H1 (cell line): Measurements from ENCODE around the gene BBS2. TPM values are rescaled to one million over a fixed set of nuclear protein-coding genes. Genes with fewer than 3 reads are reported as not detected.

Experiments
- CTCF ChIA-PET: fragments of 300-600 bp; sonication (Branson Sonifier 250); formaldehyde crosslinking; loops from one replicate; lab custom pipeline; 2021; ENCODE audit not compliant: partially characterized antibody; lab: Charles Lee
- POLR2A ChIA-PET: fragments of 300-600 bp; sonication (Branson Sonifier 250); formaldehyde crosslinking; loops from one replicate; lab custom pipeline; 2021; ENCODE audit warnings: inconsistent platforms; ENCODE audit not compliant: partially characterized antibody; lab: Charles Lee
- DNase-seq, 2 experiments: peaks; one replicate each; pipeline versions ENCODE4 v3.0.0 to v3.0.0-alpha.2; 2010 to 2022; ENCODE audit warnings: low spot score in 2 of 2, low read depth in 1 of 2, mixed read lengths in 1 of 2
- FAIRE-seq: peaks from 2 replicates; lab custom pipeline; 2011; peaks lifted over from hg19 to GRCh38; lab: Jason Lieb, UNC
- H2AFZ ChIP-seq: 2 replicates; pipeline ENCODE4 v1.8.1; 2012; ENCODE audit warnings: low read length, inconsistent platforms
- H2AK5ac ChIP-seq: 2 replicates; pipeline ENCODE4 v1.6.1; 2013; ENCODE audit warnings: low read depth, low read length
- H2BK120ac ChIP-seq: replicated peaks from 2 replicates; pipeline ENCODE3; 2013; ENCODE audit warnings: low read depth, low read length, inconsistent platforms
- H2BK12ac ChIP-seq: 2 replicates; pipeline ENCODE4 v1.6.1; 2013; ENCODE audit warnings: low read depth, low read length
- H2BK15ac ChIP-seq: 2 replicates; pipeline ENCODE4 v1.6.1; 2013; ENCODE audit warnings: low read length
- H2BK20ac ChIP-seq: 2 replicates; pipeline ENCODE4 v1.6.1; 2013; ENCODE audit warnings: low read length
- H2BK5ac ChIP-seq: 2 replicates; pipeline ENCODE4 v1.6.1; 2013; ENCODE audit warnings: low read depth, low read length
- H3K14ac ChIP-seq: 2 replicates; pipeline ENCODE4 v1.6.1; 2013; ENCODE audit warnings: inconsistent platforms; ENCODE audit not compliant: insufficient read length
- H3K18ac ChIP-seq: 2 replicates; pipeline ENCODE4 v1.6.1; 2013; ENCODE audit warnings: low read length; ENCODE audit errors: extremely low read depth
- H3K23ac ChIP-seq: 2 replicates; pipeline ENCODE4 v1.6.1; 2013; ENCODE audit warnings: inconsistent platforms; ENCODE audit not compliant: insufficient read length
- H3K23me2 ChIP-seq: 2 replicates; pipeline ENCODE4 v1.6.1; 2013; ENCODE audit warnings: low read depth, low read length
- H3K27ac ChIP-seq: 2 replicates; pipeline ENCODE4 v1.6.1; 2011; ENCODE audit warnings: low read depth, low read length, inconsistent platforms
- H3K27me3 ChIP-seq, 4 experiments: replicated peaks in 1 of 4; 1 replicate in 1 of 4; 2 replicates in 3 of 4; pipeline versions ENCODE4 v1.6.1 to v1.8.1; 2011 to 2013; ENCODE audit warnings: low read length in 3 of 4, mild to moderate bottlenecking in 3 of 4, inconsistent platforms in 2 of 4, mixed read lengths in 2 of 4, moderate library complexity in 1 of 4; ENCODE audit not compliant: control insufficient read depth in 3 of 4, insufficient read depth in 3 of 4; ENCODE audit errors: extremely low read depth in 1 of 4
- H3K36me3 ChIP-seq, 4 experiments: 2 replicates each; pipeline versions ENCODE4 v1.6.1 to v1.8.1; 2011 to 2013; ENCODE audit warnings: mild to moderate bottlenecking in 4 of 4, low read length in 3 of 4, moderate library complexity in 2 of 4, control low read depth in 1 of 4, inconsistent platforms in 1 of 4; ENCODE audit not compliant: insufficient read depth in 4 of 4, control insufficient read depth in 2 of 4
- H3K4ac ChIP-seq: replicated peaks from 2 replicates; pipeline ENCODE3; 2013; ENCODE audit warnings: low read length, low read depth, mixed read lengths, inconsistent platforms; ENCODE audit not compliant: insufficient read length
- H3K4me1 ChIP-seq, 4 experiments: replicated peaks in 1 of 4; 1 replicate in 1 of 4; 2 replicates in 3 of 4; pipeline versions ENCODE4 v1.6.1 to v1.8.1; 2011 to 2013; ENCODE audit warnings: low read length in 3 of 4, inconsistent platforms in 2 of 4, mixed read lengths in 1 of 4; ENCODE audit not compliant: insufficient read depth in 4 of 4, control insufficient read depth in 3 of 4
- H3K4me2 ChIP-seq, 2 experiments: 2 replicates each; pipeline versions ENCODE4 v1.6.1 to v1.8.1; 2011 to 2013; ENCODE audit warnings: low read depth in 2 of 2, low read length in 2 of 2, control low read depth in 1 of 2, inconsistent platforms in 1 of 2, mild to moderate bottlenecking in 1 of 2; ENCODE audit not compliant: insufficient read depth in 1 of 2
- H3K4me3 ChIP-seq, 4 experiments: fragments of 200-600, 300-600 bp in 1 of 4; sonication (generic), shearing (Covaris generic), sonication (Bioruptor Twin) in 1 of 4; 2 replicates each; pipeline versions ENCODE4 v1.5.1 to v1.8.1; 2011 to 2016; ENCODE audit warnings: low read length in 4 of 4, low read depth in 3 of 4, control low read depth in 2 of 4, inconsistent platforms in 2 of 4, mild to moderate bottlenecking in 2 of 4, mixed read lengths in 1 of 4, moderate library complexity in 1 of 4; ENCODE audit not compliant: insufficient read depth in 2 of 4; ENCODE audit errors: extremely low read depth in 1 of 4
- H3K56ac ChIP-seq: replicated peaks from 2 replicates; pipeline ENCODE3; 2013; ENCODE audit warnings: low read depth, mild to moderate bottlenecking, mixed read lengths, low read length, inconsistent platforms; ENCODE audit not compliant: insufficient read length
- H3K79me1 ChIP-seq: 2 replicates; pipeline ENCODE4 v1.6.1; 2013; ENCODE audit warnings: low read depth, low read length, control low read depth
- H3K79me2 ChIP-seq, 2 experiments: 2 replicates each; pipeline versions ENCODE4 v1.6.1 to v1.8.1; 2012 to 2013; ENCODE audit warnings: low read length in 2 of 2, mild to moderate bottlenecking in 2 of 2, inconsistent platforms in 1 of 2; ENCODE audit not compliant: insufficient read depth in 2 of 2, control insufficient read depth in 1 of 2
- H3K9ac ChIP-seq, 4 experiments: replicated peaks in 1 of 4; 1 replicate in 1 of 4; 2 replicates in 3 of 4; pipeline versions ENCODE4 v1.6.1 to v1.8.1; 2011 to 2013; ENCODE audit warnings: low read depth in 3 of 4, low read length in 3 of 4, control low read depth in 2 of 4, mild to moderate bottlenecking in 2 of 4, moderate library complexity in 2 of 4, inconsistent platforms in 1 of 4; ENCODE audit errors: extremely low read depth in 1 of 4
- H3K9me3 ChIP-seq, 2 experiments: 2 replicates each; pipeline versions ENCODE4 v1.6.1 to v1.8.1; 2012 to 2013; ENCODE audit warnings: mild to moderate bottlenecking in 2 of 2, moderate library complexity in 2 of 2, control low read depth in 1 of 2, inconsistent platforms in 1 of 2, low read depth in 1 of 2, low read length in 1 of 2, mixed read lengths in 1 of 2; ENCODE audit not compliant: insufficient read depth in 2 of 2
- H4K20me1 ChIP-seq, 2 experiments: replicated peaks in 1 of 2; 2 replicates each; pipeline versions ENCODE3 to v1.8.1; 2011 to 2013; ENCODE audit warnings: inconsistent platforms in 2 of 2, low read length in 2 of 2, mild to moderate bottlenecking in 1 of 2; ENCODE audit not compliant: insufficient read depth in 2 of 2, control insufficient read depth in 1 of 2
- H4K5ac ChIP-seq: 2 replicates; pipeline ENCODE4 v1.6.1; 2013; ENCODE audit warnings: low read length, low read depth, mixed read lengths, inconsistent platforms; ENCODE audit not compliant: insufficient read length
- H4K8ac ChIP-seq: 2 replicates; pipeline ENCODE4 v1.8.0; 2013; ENCODE audit warnings: mild to moderate bottlenecking, moderate library complexity, low read length, inconsistent platforms; ENCODE audit not compliant: insufficient read depth; ENCODE audit errors: extremely low read depth
- H4K91ac ChIP-seq: replicated peaks from 2 replicates; pipeline ENCODE3; 2013; ENCODE audit warnings: low read length, mixed read lengths, inconsistent platforms; ENCODE audit not compliant: insufficient read length
- ATF2 ChIP-seq: IDR thresholded peaks from 2 replicates; pipeline ENCODE4 v1.6.1; 2012; ENCODE audit warnings: low read length, inconsistent platforms
- ATF3 ChIP-seq: IDR thresholded peaks from 2 replicates; pipeline ENCODE4 v1.6.1; 2011; ENCODE audit warnings: low read depth, mild to moderate bottlenecking, low read length; ENCODE audit not compliant: insufficient read depth
- CBX8 ChIP-seq: fragments of 300-800, 300-1000 bp; sonication (generic); IDR thresholded peaks from 2 replicates; pipeline ENCODE4 v1.7.1; 2016; ENCODE audit warnings: low read depth, low read length, borderline replicate concordance
- EGR1 ChIP-seq: IDR thresholded peaks from 2 replicates; pipeline ENCODE4 v1.6.1; 2011; ENCODE audit warnings: low read depth, low read length, borderline replicate concordance
- HDAC6 ChIP-seq: IDR thresholded peaks from one replicate; pipeline ENCODE4 v1.7.1; 2012; ENCODE audit warnings: low read depth, mild to moderate bottlenecking, inconsistent platforms, low read length, moderate library complexity
- KDM4A ChIP-seq: IDR thresholded peaks from one replicate; pipeline ENCODE4 v1.7.1; 2012; ENCODE audit warnings: low read depth, mild to moderate bottlenecking, moderate library complexity, low read length, inconsistent platforms; ENCODE audit not compliant: severe bottlenecking
- KDM5A ChIP-seq: fragments of 200-600 bp; IDR thresholded peaks from 2 replicates; pipeline ENCODE4 v1.7.1; 2012; ENCODE audit warnings: mild to moderate bottlenecking, low read length, inconsistent platforms, mixed read lengths
- NANOG ChIP-seq: IDR thresholded peaks from 2 replicates; pipeline ENCODE4 v1.6.1; 2011; ENCODE audit warnings: low read length, low read depth, mild to moderate bottlenecking, inconsistent platforms; ENCODE audit not compliant: insufficient read depth, poor library complexity, severe bottlenecking
- POLR2A ChIP-seq, 2 experiments: IDR thresholded peaks; 1 replicate in 1 of 2; 2 replicates in 1 of 2; pipeline ENCODE4 v1.6.1; 2011; ENCODE audit warnings: low read depth in 2 of 2, low read length in 2 of 2, mild to moderate bottlenecking in 2 of 2; ENCODE audit errors: control extremely low read depth in 1 of 2
- SUZ12 ChIP-seq: fragments of 200-600 bp; sonication (generic); IDR thresholded peaks from 2 replicates; pipeline ENCODE4 v1.6.1; 2012; ENCODE audit warnings: mild to moderate bottlenecking, inconsistent platforms, low read length, moderate library complexity, mixed read lengths
- TAF7 ChIP-seq: optimal IDR thresholded peaks from 2 replicates; pipeline ENCODE3; 2011; ENCODE audit warnings: low read depth, mild to moderate bottlenecking, inconsistent platforms, low read length, moderate library complexity, borderline replicate concordance
- ZNF274 ChIP-seq: IDR thresholded peaks from 2 replicates; pipeline ENCODE4 v1.7.0; 2012; ENCODE audit warnings: low read length, borderline replicate concordance; ENCODE audit errors: extremely low read depth
- WGBS, 2 experiments: shearing (Covaris generic) in 1 of 2; methylation state at CpG; one replicate each; pipeline versions ENCODE4 v1.1.6 to v1.1.7; 2013 to 2015; ENCODE audit warnings: low lambda C conversion rate in 2 of 2, mixed read lengths in 2 of 2, inconsistent platforms in 1 of 2, low coverage in 1 of 2, missing lambda C conversion rate in 1 of 2; ENCODE audit not compliant: insufficient replicate concordance in 2 of 2, insufficient coverage in 1 of 2, insufficient read length in 1 of 2; ENCODE audit errors: extremely low coverage in 1 of 2, missing lambda C conversion rate in 1 of 2; 5-methylcytosine and 5-hydroxymethylcytosine counted together
- polyA plus RNA-seq, 7 experiments: library from polyadenylated mRNA; depleted of rRNA in 3 of 7; stranded (reverse) in 5 of 7; unstranded in 2 of 7; fragments of >200 nt in 5 of 7; fragments of 200-250 nt in 2 of 7; gene quantifications; 1 replicate in 5 of 7; 2 replicates in 1 of 7; 4 replicates in 1 of 7; pipeline versions ENCODE4 v1.2.1 to v1.2.3, GENCODE V29; 2011 to 2013; ENCODE audit warnings: missing spikeins in 2 of 7, mixed read lengths in 2 of 7
- total RNA-seq: library from RNA; stranded (reverse); fragmentation: NEBNext Ultra II Directional; extraction: Animal tissue kit (Norgen Biotek cat#: 25700); gene quantifications from 2 replicates; pipeline ENCODE4 v1.2.1, GENCODE V29; 2021

The BBS2 gene
- total and polyA plus RNA-seq, 2 of the 8 experiments (the other 6 are each of a cell fraction or from before 2014, with no cell fraction given) = 12.3 to 15.1 TPM

GRCh38 chr16:56466344-56466743 is 53.5 kb downstream of the BBS2 start:
- H3K9ac ChIP-seq = no peak overlapping the region
- H3K23me2 ChIP-seq = no peaks in the 10 kb centered on the region
- POLR2A ChIA-PET = no interaction called here
- no peak overlapping the region for H4K91ac ChIP-seq
- DNase-seq (no peak), FAIRE-seq (no peak)
- no peak overlapping the region for H2BK20ac ChIP-seq
- peaks cover 0 to 2% of the 10 kb centered on the region in 2 experiments for H4K20me1 ChIP-seq
- no peak overlapping the region for H2BK120ac ChIP-seq
- H3K4me2 ChIP-seq = no peak overlapping the region
- H4K8ac ChIP-seq = no peak overlapping the region
- no peak overlapping the region for H3K14ac ChIP-seq
- WGBS, 2 experiments = 93% methylated on average over 2 of the region's 2 CpGs; no CpG with 5 or more reads in 1 of the 2 experiments
- no peak overlapping the region for H3K56ac ChIP-seq
- H4K5ac ChIP-seq = no peak overlapping the region
- CTCF ChIA-PET = no interaction called here
- H2AK5ac ChIP-seq = no peak overlapping the region
- H3K27ac ChIP-seq = no peak overlapping the region
- no peaks in the 10 kb centered on the region for H3K4me1 ChIP-seq
- H3K9me3 ChIP-seq = no peaks in the 10 kb centered on the region
- no peak overlapping the region for H3K4ac ChIP-seq
- peaks cover 23 to 80% (median 62%) of the 10 kb centered on the region in 4 experiments for H3K36me3 ChIP-seq
- TF ChIP-seq POLR2A (IDR thresholded peaks at IDR 0.05; ENCODE audit: control extremely low read depth in 1 of 2, low read depth in 2 of 2, low read length in 2 of 2) = no peak
- TF ChIP-seq CBX8 = no peak
- no peak for TF ChIP-seq ATF3
- TF ChIP-seq NANOG = no peak
- no peak for TF ChIP-seq EGR1
- TF ChIP-seq KDM4A = no peak
- no peak for TF ChIP-seq SUZ12
- TF ChIP-seq KDM5A = no peak
- TF ChIP-seq ATF2 = no peak
- no peak for TF ChIP-seq ZNF274
- no peak for TF ChIP-seq HDAC6
- TF ChIP-seq TAF7 = no peak
- H2AFZ ChIP-seq = no peak overlapping the region
- no peaks in the 10 kb centered on the region for H3K27me3 ChIP-seq
- H3K79me2 ChIP-seq = no peaks in the 10 kb centered on the region
- H3K18ac ChIP-seq = no peak overlapping the region
- H2BK15ac ChIP-seq = no peak overlapping the region
- no peak overlapping the region for H2BK12ac ChIP-seq
- no peak overlapping the region for H2BK5ac ChIP-seq
- no peak overlapping the region for H3K4me3 ChIP-seq
- no peaks in the 10 kb centered on the region for H3K79me1 ChIP-seq
- H3K23ac ChIP-seq = no peak overlapping the region
